H1 (cell line): ENCODE results near the gene PSMD9.

Experiments
- ATF3 ChIP-seq: IDR thresholded peaks from 2 replicates; pipeline ENCODE4 v1.6.1; 2011; ENCODE audit warnings: low read depth, mild to moderate bottlenecking, low read length; ENCODE audit not compliant: insufficient read depth
- HDAC2 ChIP-seq, 2 experiments: fragments of 300-600 bp in 1 of 2; sonication (generic) in 1 of 2; IDR thresholded peaks; 2 replicates each; pipeline ENCODE4 v1.6.1; 2011 to 2012; ENCODE audit warnings: low read depth in 2 of 2, low read length in 2 of 2, mild to moderate bottlenecking in 2 of 2, moderate library complexity in 2 of 2, borderline replicate concordance in 1 of 2, inconsistent platforms in 1 of 2
- SP2 ChIP-seq: IDR thresholded peaks from 2 replicates; pipeline ENCODE4 v1.6.1; 2012; ENCODE audit warnings: mild to moderate bottlenecking, low read length, inconsistent platforms

- TF ChIP-seq HDAC2 (IDR thresholded peaks at IDR 0.05; ENCODE audit: borderline replicate concordance in 1 of 2, low read depth in 2 of 2, low read length in 2 of 2) (no peak), ATF3 (no peak), SP2 (no peak)
Observed at GRCh38 chr12:121872546-121873215, 15.9 kb upstream of the PSMD9 start.
